GM21515 (cell line): ENCODE data around the gene SLC2A13.
"Not testable (repeated sequence)": the region's sequence is repeated elsewhere in the genome, so short reads cannot be mapped to it uniquely, and the experiment has no call there.

Experiments used
- ATAC-seq: cut with Tn5 transposase; IDR thresholded peaks from one replicate; pipeline ENCODE4 v1.9.1; 2021; ENCODE audit not compliant: unreplicated experiment

Gene SLC2A13

GRCh38 chr12:39935839-39936238 is 170.0 kb downstream of the SLC2A13 start:
- no peak for ATAC-seq

GRCh38 chr12:39935275-39935674 is 170.6 kb downstream of the SLC2A13 start:
- ATAC-seq, result no peak

- no peak for ATAC-seq
These were observed 174.0 kb downstream of the SLC2A13 start for GRCh38 chr12:39931857-39932256.

GRCh38 chr12:39931231-39931630 is 174.7 kb downstream of the SLC2A13 start:
- ATAC-seq, result no peak

GRCh38 chr12:39930101-39930500 is 175.8 kb downstream of the SLC2A13 start:
- no peak for ATAC-seq

- no peak for ATAC-seq
These were observed 177.5 kb downstream of the SLC2A13 start for GRCh38 chr12:39928181-39928899.

- no peak for ATAC-seq
These were observed 182.5 kb downstream of the SLC2A13 start for GRCh38 chr12:39923364-39923763.

- not testable (repeated sequence) for ATAC-seq
These were observed 183.3 kb downstream of the SLC2A13 start for GRCh38 chr12:39922598-39922997.

GRCh38 chr12:39920647-39921046 is 185.2 kb downstream of the SLC2A13 start:
- ATAC-seq, result no peak

GRCh38 chr12:39920222-39920621 is 185.7 kb downstream of the SLC2A13 start:
- no peak for ATAC-seq

GRCh38 chr12:39919790-39920189 is 186.1 kb downstream of the SLC2A13 start:
- ATAC-seq, result no peak

GRCh38 chr12:39915249-39915648 is 190.6 kb downstream of the SLC2A13 start:
- ATAC-seq, result no peak

GRCh38 chr12:39912211-39912980 is 193.5 kb downstream of the SLC2A13 start:
- no peak for ATAC-seq

- ATAC-seq, result no peak
These were observed 199.6 kb downstream of the SLC2A13 start for GRCh38 chr12:39906237-39906636.

- ATAC-seq, result no peak
These were observed 200.7 kb downstream of the SLC2A13 start for GRCh38 chr12:39905152-39905551.

GRCh38 chr12:39902821-39903220 is 203.1 kb downstream of the SLC2A13 start:
- ATAC-seq, result no peak

GRCh38 chr12:39897315-39897714 is 208.6 kb downstream of the SLC2A13 start:
- no peak for ATAC-seq

GRCh38 chr12:39893388-39893787 is 212.5 kb downstream of the SLC2A13 start:
- ATAC-seq, result not testable (repeated sequence)

GRCh38 chr12:39892146-39892545 is 213.7 kb downstream of the SLC2A13 start:
- ATAC-seq, result no peak

- no peak for ATAC-seq
These were observed 218.0 kb downstream of the SLC2A13 start for GRCh38 chr12:39887856-39888255.

- no peak for ATAC-seq
These were observed 219.8 kb downstream of the SLC2A13 start for GRCh38 chr12:39886106-39886505.

GRCh38 chr12:39884616-39885125 is 221.2 kb downstream of the SLC2A13 start:
- ATAC-seq, result no peak
